DMS53 treated with DMSO at 0.1 percent for 48 hours (cell line): ENCODE measurements around the gene COA5.

Source experiments
- DNase-seq: peaks from one replicate; lab custom pipeline; 2025; ENCODE audit not compliant: unreplicated experiment; lab: John Stamatoyannopoulos, UW

The COA5 gene

GRCh38 chr2:98572676-98573075, 35.6 kb downstream of the COA5 start:
- DNase-seq = no peak

- no peak for DNase-seq
Measured at GRCh38 chr2:98572211-98572610, 36.1 kb downstream of the COA5 start.

GRCh38 chr2:98571796-98572195, 36.5 kb downstream of the COA5 start:
- DNase-seq = no peak

GRCh38 chr2:98571121-98571701, 37.1 kb downstream of the COA5 start:
- no peak for DNase-seq

- no peak for DNase-seq
Measured at GRCh38 chr2:98570356-98570755, 38.0 kb downstream of the COA5 start.

DNA sequence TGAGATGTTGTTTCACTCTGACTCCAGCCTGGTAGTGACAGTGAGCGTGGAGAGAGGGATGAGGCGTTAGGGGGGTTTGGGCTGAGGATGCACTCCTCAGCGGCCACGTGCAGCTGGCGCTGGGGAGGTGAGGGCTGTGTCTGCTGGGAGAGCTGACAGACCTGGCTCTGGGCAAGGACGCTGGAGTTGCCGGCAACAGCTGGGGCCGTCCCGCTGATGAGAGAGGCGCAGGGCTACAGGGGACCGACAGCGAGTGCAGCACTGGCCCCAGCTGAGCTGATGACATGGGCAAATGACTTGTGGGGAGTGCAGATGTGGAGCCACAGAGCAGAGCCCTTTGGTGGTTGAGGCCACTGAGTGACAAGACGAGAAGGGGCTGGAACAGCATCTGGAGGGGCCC, 38.4 kb downstream of the COA5 start:
- DNase-seq = no peak

DNA sequence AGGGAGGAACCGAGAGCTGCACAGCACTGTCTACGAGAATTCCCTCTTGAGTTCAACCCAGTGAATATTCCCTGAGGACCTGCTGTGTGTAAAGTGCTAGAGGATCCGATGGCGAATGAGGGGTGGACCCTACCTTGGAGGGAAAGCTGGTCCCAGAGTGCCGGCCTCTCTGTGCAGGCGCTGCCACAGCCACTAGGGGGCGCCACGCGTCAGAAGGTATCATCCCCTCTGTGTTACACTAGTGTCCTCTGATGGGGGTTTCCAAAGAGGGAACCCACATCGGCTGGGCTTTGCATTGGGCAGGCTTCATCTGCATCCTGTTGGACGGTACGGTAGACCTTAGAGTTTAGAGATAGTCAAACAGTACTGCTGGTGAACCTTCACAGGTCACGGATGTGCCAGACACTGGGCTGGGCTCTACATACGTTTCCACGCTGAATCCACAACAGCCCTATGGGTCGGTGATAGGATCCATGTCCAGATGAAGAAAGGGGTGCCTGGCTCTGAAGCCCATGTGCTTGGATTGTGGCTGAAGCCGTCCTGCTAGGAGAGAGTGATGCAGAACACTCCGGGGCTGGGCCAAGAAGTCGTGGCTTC, 39.0 kb downstream of the COA5 start:
- DNase-seq = peak; percentile 35

GRCh38 chr2:98568161-98568956, 40.0 kb downstream of the COA5 start:
- DNase-seq = no peak

GRCh38 chr2:98565941-98566340, 42.4 kb downstream of the COA5 start:
- no peak for DNase-seq

DNA sequence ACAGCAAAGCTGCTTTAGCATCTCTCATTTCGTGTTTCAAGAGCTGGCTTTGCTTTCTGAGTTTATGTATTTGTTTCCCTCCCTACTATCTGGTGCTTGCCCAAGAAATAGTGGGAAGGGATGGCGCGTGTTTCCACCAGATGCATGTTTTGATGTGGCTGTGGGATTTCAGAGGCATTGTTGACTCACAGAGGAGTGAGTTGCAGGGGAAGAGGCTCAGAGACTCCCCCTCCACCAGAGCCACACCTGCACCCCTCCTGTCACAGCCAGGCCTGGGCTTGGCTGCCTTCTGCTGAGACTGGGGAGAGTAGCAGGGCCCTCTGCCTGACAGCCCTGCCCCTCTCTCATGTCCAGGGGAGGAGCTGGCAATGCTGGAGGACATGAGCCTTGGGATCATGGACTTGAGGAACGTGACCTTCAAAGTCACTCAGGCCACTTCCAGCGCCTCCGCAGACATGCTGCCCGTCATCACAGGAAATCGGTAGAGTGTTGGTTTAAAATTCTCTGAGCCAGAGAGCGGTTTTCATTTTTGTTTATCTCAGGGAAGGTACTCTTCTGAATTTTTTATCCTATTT, 42.9 kb downstream of the COA5 start:
- DNase-seq = no peak

DNA sequence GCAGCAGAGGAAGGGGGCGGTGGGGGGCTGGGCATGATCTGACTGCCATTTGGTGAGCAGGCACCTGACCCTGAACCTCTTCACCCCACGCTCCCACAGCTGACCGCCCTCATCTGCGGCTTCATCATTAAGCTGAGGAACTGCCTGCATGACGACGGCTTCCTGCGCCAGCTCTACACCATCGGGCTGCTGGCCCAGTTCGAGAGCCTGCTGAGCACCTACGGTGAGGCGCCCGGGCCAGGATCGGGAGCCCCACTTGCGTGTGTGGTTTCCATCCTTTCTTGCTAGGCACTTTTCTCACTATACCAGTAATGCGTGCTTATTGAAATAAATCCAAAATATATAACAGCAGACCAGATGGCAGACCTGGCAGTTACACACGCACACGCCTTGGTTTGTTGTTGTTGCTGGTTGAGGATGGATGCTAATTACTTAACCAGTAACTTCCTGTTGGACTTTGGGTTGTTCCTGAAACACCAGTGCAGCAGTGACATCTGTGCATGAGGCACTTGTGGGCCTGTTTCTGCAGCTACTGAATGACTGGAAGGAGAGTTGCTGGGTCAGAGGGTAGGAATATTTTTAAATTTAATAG, 43.7 kb downstream of the COA5 start:
- DNase-seq = no peak

- DNase-seq = no peak
Measured at GRCh38 chr2:98563394-98563793, 44.9 kb downstream of the COA5 start.

GRCh38 chr2:98561902-98562695, 46.2 kb downstream of the COA5 start:
- no peak for DNase-seq

- DNase-seq = no peak
Measured at GRCh38 chr2:98561018-98561417, 47.3 kb downstream of the COA5 start.

GRCh38 chr2:98560256-98560771, 48.0 kb downstream of the COA5 start:
- DNase-seq = no peak

DNA sequence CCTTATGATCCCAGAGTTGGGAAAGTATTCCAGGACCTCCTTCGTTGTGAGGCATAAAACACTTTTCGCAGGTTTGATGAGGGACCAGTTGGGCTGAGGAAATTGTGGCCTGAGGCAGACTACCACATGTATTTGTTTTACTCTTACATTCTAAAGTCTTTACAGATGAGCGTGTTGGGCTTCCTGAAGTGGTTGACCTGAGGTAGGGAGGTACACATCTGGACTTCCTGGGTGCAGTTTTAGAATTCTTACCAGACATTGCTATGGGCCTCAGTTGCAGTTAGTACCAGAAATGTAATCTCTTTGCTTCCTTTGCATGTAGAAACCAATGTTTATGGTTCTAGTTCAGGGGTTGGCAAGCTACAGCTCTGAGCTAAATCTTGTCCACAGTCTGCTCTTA, 48.7 kb downstream of the COA5 start:
- DNase-seq = no peak

DNA sequence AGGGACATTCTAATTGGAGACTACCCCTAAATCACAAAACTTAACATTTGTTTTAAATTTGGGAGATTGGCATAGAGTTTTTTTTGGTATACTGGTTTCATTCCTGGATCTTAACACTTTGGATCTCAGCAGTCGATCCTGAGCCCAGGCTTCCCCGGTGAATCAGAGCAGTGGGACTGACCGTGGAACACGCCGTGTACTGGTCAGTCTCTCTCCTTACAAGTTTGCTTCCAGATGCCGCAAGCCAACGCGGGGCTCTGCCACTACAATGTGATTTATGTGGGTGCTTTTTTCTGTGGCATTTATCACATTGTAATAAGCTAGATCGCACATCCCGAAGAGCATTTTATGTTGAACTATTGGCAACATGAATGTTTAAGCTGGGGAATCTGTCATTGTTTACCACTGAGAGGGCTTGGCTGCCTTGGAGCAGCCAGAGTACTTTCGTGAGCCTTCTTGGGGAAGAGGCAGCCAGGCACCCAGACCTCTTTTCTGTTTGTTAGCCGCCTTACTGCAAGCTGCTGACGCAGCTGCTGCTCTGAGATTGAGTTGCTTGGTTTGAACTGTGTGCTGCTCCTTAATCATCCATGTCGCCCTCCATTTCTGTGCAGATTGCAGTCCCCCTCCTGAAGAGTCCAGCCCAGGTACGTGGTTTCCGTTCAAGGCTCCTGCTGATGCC, 49.3 kb downstream of the COA5 start:
- no peak for DNase-seq

DNA sequence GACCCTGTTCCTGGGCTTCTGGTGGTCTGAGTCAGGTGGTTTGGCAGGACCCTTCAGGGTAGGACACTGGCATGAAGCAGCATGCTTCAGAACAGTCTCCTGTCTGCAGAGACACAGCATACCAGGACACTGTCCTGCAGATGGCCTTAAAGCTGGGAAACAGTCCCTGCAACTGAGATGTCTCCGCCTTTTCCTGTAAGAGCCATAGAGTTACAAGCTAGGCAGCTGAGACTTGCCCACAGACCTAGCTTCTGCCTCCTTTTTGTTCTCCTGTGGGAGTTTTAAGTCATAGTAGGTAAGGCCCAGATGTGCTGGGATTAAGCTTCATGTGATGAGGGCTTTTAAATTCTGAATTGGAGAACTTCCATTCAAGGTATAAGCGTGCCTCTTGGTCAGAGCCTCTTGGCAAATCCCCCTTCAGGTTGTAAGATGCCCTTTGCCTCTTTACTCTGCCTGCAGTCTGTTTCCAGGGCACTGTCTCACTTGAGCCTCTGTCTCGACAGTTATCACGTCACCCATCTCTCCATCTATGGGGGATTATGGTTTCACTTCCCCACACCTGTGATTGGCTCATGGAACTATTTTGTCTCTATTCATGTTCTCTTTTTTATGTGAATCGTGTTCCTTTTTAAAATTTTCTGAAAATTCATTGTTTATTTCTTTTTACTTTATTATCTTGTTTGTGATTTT, 51.8 kb downstream of the COA5 start:
- no peak for DNase-seq

- no peak for DNase-seq
Measured at GRCh38 chr2:98555696-98556095, 52.6 kb downstream of the COA5 start.
